ENCODE results near the gene NTMT1. TPM values are rescaled to one million over a fixed set of nuclear protein-coding genes. Genes with fewer than 3 reads are reported as not detected.

Gene NTMT1
- total and polyA plus RNA-seq, 9 of the 15 experiments (the other 6 are each of a cell fraction or from before 2014, with no cell fraction given): 42.1 to 116 (median 74.7) TPM

- WGBS (ENCODE audit: insufficient coverage, low coverage, missing lambda C conversion rate): 69% methylated on average over 10 of the region's 10 CpGs
- peaks cover 0 to 49% of the 10 kb centered on the region in 2 experiments; a peak in 3 of 5 replicates for H3K4me1 ChIP-seq (replicated peaks in 1 of 2; ENCODE audit: control insufficient read depth in 2 of 2, insufficient read depth in 2 of 2, low read length in 2 of 2)
Observed at GRCh38 chr9:129643706-129644105, 17.7 kb downstream of the NTMT1 start.

More at GRCh38 chr9:129643706-129644105, 17.7 kb downstream of the NTMT1 start:
- no peak overlapping the region for H2AFZ ChIP-seq (ENCODE audit: low read depth, low read length)
- ATAC-seq (no peak), DNase-seq (ENCODE audit: extremely low read depth in 1 of 4, low spot score in 3 of 4) (no peak), FAIRE-seq (no peak)
- H3K9me1 ChIP-seq (ENCODE audit: control insufficient read depth, insufficient read depth, low read length): no peaks in the 10 kb centered on the region
- no peaks in the 10 kb centered on the region for H3K9me3 ChIP-seq (replicated peaks; ENCODE audit: control insufficient read depth, insufficient read depth, low read depth, low read length)
- no peak overlapping the region for H3K9ac ChIP-seq (ENCODE audit: insufficient read depth in 1 of 2, low read depth in 2 of 2, low read length in 2 of 2)
- no peak overlapping the region for H3K4me2 ChIP-seq (ENCODE audit: insufficient read depth, low read length)
- no peak for TF ChIP-seq E2F4 (CRISPR knock-in tag; IDR thresholded peaks at IDR 0.05; ENCODE audit: low read depth)
- TF ChIP-seq ZMIZ1 (IDR thresholded peaks at IDR 0.05; ENCODE audit: low read depth in 2 of 2, low read length in 2 of 2): no peak
- peaks cover 7% of the 10 kb centered on the region for H4K20me1 ChIP-seq (replicated peaks; ENCODE audit: control insufficient read depth, insufficient read depth, low read length)
- ChIA-PET POLR2A (interaction anchor here (1.0 to 1.5 kb wide), 2 partner anchors 13 to 14 kb away, joined by 3 read pairs; no protein-coding TSS in a partner anchor), CTCF (ENCODE audit: low intra/inter-chr PET ratio) (interaction anchor here (0.6 to 2.6 kb wide), 3 partner anchors 140 to 159 kb away, joined by 3 to 18 read pairs (median 4); no protein-coding TSS in a partner anchor)
- H3K79me2 ChIP-seq (ENCODE audit: control insufficient read depth, insufficient read depth, low read length): peaks cover 16% of the 10 kb centered on the region
- H3K36me3 ChIP-seq (ENCODE audit: control insufficient read depth, insufficient read depth, low read length): peaks cover 13% of the 10 kb centered on the region; the same call in 2 of the 3 replicates
- in situ Hi-C loops (cut with MboI): loop anchor here (5.0 kb wide), 1 partner anchor 139 kb away; no protein-coding TSS in a partner anchor
- H3K27me3 ChIP-seq (ENCODE audit: control insufficient read depth in 2 of 2, insufficient read depth in 2 of 2, low read length in 2 of 2): no peaks in the 10 kb centered on the region
- intact Hi-C loops (cut with micrococcal nuclease): loop anchor here (5.0 to 10.0 kb wide), 3 partner anchors 54 to 241 kb away; no protein-coding TSS in a partner anchor
- no TSS peak for BruUV-seq (replicated peaks)
- no peak overlapping the region for H3K4me3 ChIP-seq
- H3K27ac ChIP-seq (ENCODE audit: extremely low read depth, low read depth, low read length): no peak overlapping the region

Measured in K562 (cell line).